Adrenal gland (tissue), 12 donors: Measurements from ENCODE around the gene GRN. TPM values are rescaled to one million over a fixed set of nuclear protein-coding genes. Genes with fewer than 3 reads are reported as not detected.

Source experiments
- DNase-seq, 7 donors: peaks; one replicate each; pipeline ENCODE4 v3.0.0-alpha.2; 2019 to 2020
- H3K27ac ChIP-seq, 5 donors: fragments of 200-600 bp; sonication (generic) in 4 of 5; 1 replicate in 3 of 5; 2 replicates in 2 of 5; pipeline versions ENCODE4 v1.5.1 to v1.8.0; 2016 to 2020; ENCODE audit warnings: mild to moderate bottlenecking in 1 of 5
- H3K27me3 ChIP-seq: fragments of 200-600 bp; 2 replicates; pipeline ENCODE4 v1.8.0; 2021
- H3K36me3 ChIP-seq, 2 donors: fragments of 200-600 bp; replicated peaks in 1 of 2; 1 replicate in 1 of 2; 2 replicates in 1 of 2; pipeline versions ENCODE4 v1.5.1 to v1.8.0; 2018 to 2022
- H3K4me1 ChIP-seq, 2 donors: fragments of 200-600 bp; replicated peaks in 1 of 2; 1 replicate in 1 of 2; 2 replicates in 1 of 2; pipeline versions ENCODE4 v1.5.1 to v1.8.0; 2018 to 2021
- H3K4me3 ChIP-seq, 4 donors: fragments of 200-600 bp; sonication (generic) in 3 of 4; one replicate each; pipeline ENCODE4 v1.5.1; 2016 to 2018
- H3K9me3 ChIP-seq, 3 donors: fragments of 200-600 bp; sonication (generic) in 1 of 3; replicated peaks in 1 of 3; 1 replicate in 2 of 3; 2 replicates in 1 of 3; pipeline versions ENCODE4 v1.5.1 to v1.8.0; 2016 to 2021
- CTCF ChIP-seq, 6 experiments: fragments of 450-650 bp in 4 of 6; fragments of 200-600 bp in 2 of 6; sonication (generic) in 1 of 6; IDR thresholded peaks; 1 replicate in 5 of 6; 2 replicates in 1 of 6; pipeline versions ENCODE4 v1.5.1 to v1.8.0; 2016 to 2021; ENCODE audit warnings: antibody characterized with exemption in 6 of 6, mild to moderate bottlenecking in 2 of 6, moderate library complexity in 1 of 6
- POLR2A ChIP-seq, 2 donors: fragments of 450-650 bp; IDR thresholded peaks; one replicate each; pipeline ENCODE4 v1.6.1; 2017; ENCODE audit warnings: antibody characterized with exemption in 2 of 2, mild to moderate bottlenecking in 2 of 2, moderate library complexity in 1 of 2
- WGBS, 4 donors: extraction: QIAGEN DNeasy Blood & Tissue Kit in 2 of 4; methylation state at CpG; one replicate each; pipeline versions ENCODE4 v1.1.5 to v1.1.7; 2013 to 2017; 5-methylcytosine and 5-hydroxymethylcytosine counted together
- intact Hi-C, 2 donors: fragments of 100-400 bp; cut with DNase I; formaldehyde crosslinking; loops; one replicate each; pipeline versions ENCODE4 v1.14.1 to v1.15.0; 2022 to 2023
- polyA plus RNA-seq, 3 donors: library from polyadenylated mRNA; stranded (reverse); fragments of 200-250 nt in 2 of 3; fragments of 350-450 nt in 1 of 3; fragmentation: Illumina TruSeq in 1 of 3; extraction: RNeasy Lipid Tissue Mini Kit (QIAGEN cat#74804) in 1 of 3; gene quantifications; one replicate each; pipeline ENCODE4 v1.2.3, GENCODE V29; 2013 to 2014
- total RNA-seq, 9 donors: library from RNA; depleted of rRNA in 4 of 9; stranded (reverse); fragments of >200 nt in 4 of 9; fragments of 120-200 nt in 1 of 9; fragmentation: NEBNext Ultra II Directional in 1 of 9; extraction: Animal tissue kit (Norgen Biotek cat#: 25700) in 1 of 9; gene quantifications; one replicate each; pipeline versions ENCODE4 v1.1.0 to v1.2.4, GENCODE V29; 2013 to 2023
- donor health status: healthy with polysubstance abuse.
- donor health status: Bipolar disorder and iron deficiency.
- donor health status: DM: yes; HTN: yes; CAD: no.
- donor health status: DM: no; HTN: no; CAD: no.
- donor health status: DM: no; HTN: no; CAD: no.
- donor health status: DM: yes; HTN: yes; CAD: no.

Gene GRN
- total and polyA plus RNA-seq, 12 donors, result 79.0 to 721 (median 320) TPM

- H3K27ac ChIP-seq, result no peak overlapping the region
- 3 to 6% (median 5%) methylated on average over 8 to 26 of the region's 26 CpGs for WGBS, 4 donors
- H3K36me3 ChIP-seq, result no peaks in the 10 kb centered on the region
- peak overlapping the region in 2 of 4 donors; percentile 7 to 59 for H3K4me3 ChIP-seq
- H3K27me3 ChIP-seq, result peaks cover 4% of the 10 kb centered on the region
- intact Hi-C loops, result no loop called here
- TF ChIP-seq CTCF (IDR thresholded peaks at IDR 0.05) (no peak), POLR2A (IDR thresholded peaks at IDR 0.05) (no peak)
- H3K9me3 ChIP-seq, result no peaks in the 10 kb centered on the region
- DNase-seq, result peak in 1 of 7 donors; percentile 17
- peaks cover 0 to 11% of the 10 kb centered on the region in 2 donors for H3K4me1 ChIP-seq
These were observed 39.8 kb downstream of the GRN start for GRCh38 chr17:44384823-44385286.

GRCh38 chr17:44385287-44386181 is 40.4 kb downstream of the GRN start:
- Histone ChIP-seq H3K4me3 (peak overlapping the region in 2 of 4 donors; percentile 7 to 59), H3K27me3 (peaks cover 4% of the 10 kb centered on the region), H3K9me3 (no peaks in the 10 kb centered on the region), H3K4me1 (peaks cover 0 to 11% of the 10 kb centered on the region in 2 donors), H3K27ac (no peak overlapping the region), H3K36me3 (no peaks in the 10 kb centered on the region)
- 0 to 5% (median 3%) methylated on average over 11 to 68 of the region's 68 CpGs for WGBS, 4 donors
- DNase-seq, result peak; percentile 68 to 88 (median 83)
- TF ChIP-seq POLR2A (IDR thresholded peaks at IDR 0.05) (peak in 1 of 2 donors; percentile 35), CTCF (IDR thresholded peaks at IDR 0.05) (no peak)
- intact Hi-C loops, result no loop called here

- no peak for TF ChIP-seq POLR2A (IDR thresholded peaks at IDR 0.05)
- H3K27ac ChIP-seq, result no peak overlapping the region
- H3K36me3 ChIP-seq, result no peaks in the 10 kb centered on the region
- peak in 1 of 7 donors; percentile 4 for DNase-seq
- H3K27me3 ChIP-seq, result peaks cover 4% of the 10 kb centered on the region
- peaks cover 0 to 11% of the 10 kb centered on the region in 2 donors for H3K4me1 ChIP-seq
- 37 to 48% (median 42%) methylated on average over 4 to 10 of the region's 10 CpGs for WGBS, 4 donors
- H3K4me3 ChIP-seq, result peak overlapping the region in 1 of 4 donors; percentile 59
- H3K9me3 ChIP-seq, result no peaks in the 10 kb centered on the region
- intact Hi-C loops, result no loop called here
These were observed 41.1 kb downstream of the GRN start for GRCh38 chr17:44386182-44386525.

- H3K9me3 ChIP-seq, result no peaks in the 10 kb centered on the region
- peaks cover 0 to 11% of the 10 kb centered on the region in 2 donors for H3K4me1 ChIP-seq
- TF ChIP-seq POLR2A (IDR thresholded peaks at IDR 0.05), result no peak
- no peak for TF ChIP-seq CTCF (IDR thresholded peaks at IDR 0.05)
- H3K4me3 ChIP-seq, result no peak overlapping the region
- no peak overlapping the region for H3K27ac ChIP-seq
- H3K27me3 ChIP-seq, result peaks cover 4% of the 10 kb centered on the region
- intact Hi-C loops, result no loop called here
- no peak for DNase-seq
- no peaks in the 10 kb centered on the region for H3K36me3 ChIP-seq
- WGBS, 4 donors, result 77 to 90% (median 85%) methylated on average over 2 of the region's 2 CpGs
These were observed 42.7 kb downstream of the GRN start for GRCh38 chr17:44387804-44388203.
